ENCODE results near the gene RPS24. TPM values are rescaled to one million over a fixed set of nuclear protein-coding genes. Genes with fewer than 3 reads are reported as not detected.

RPS24 gene
- total RNA-seq, 1 donor from 2014 or later: 2,828 TPM

Other genes starting within 250 kb of the RPS24 start
- 34.6 TPM for gene DLG5, start 107.1 kb upstream of the RPS24 start, total RNA-seq
- 23.6 TPM for gene POLR3A, start 4.3 kb upstream of the RPS24 start, total RNA-seq